ENCODE measurements around the gene UBTFL1.
"Not testable (repeated sequence)": the region's sequence is repeated elsewhere in the genome, so short reads cannot be mapped to it uniquely, and the experiment has no call there.

UBTFL1 gene

GRCh38 chr11:90085650-90086049 is at the start of gene UBTFL1:
Gene UBTFL1 (plus strand): TSS chr11:90085950. CDS start chr11:90085950, 0 bp downstream.
- DNase-seq: not testable (repeated sequence)

GRCh38 chr11:90051591-90052209 is 34.0 kb upstream of the UBTFL1 start:
- DNase-seq: not testable (repeated sequence)

- not testable (repeated sequence) for DNase-seq
These were observed 33.4 kb upstream of the UBTFL1 start for GRCh38 chr11:90052311-90052710.

GRCh38 chr11:90053545-90053944 is 32.2 kb upstream of the UBTFL1 start:
- not testable (repeated sequence) for DNase-seq

- not testable (repeated sequence) for DNase-seq
These were observed 3.0 kb downstream of the UBTFL1 start for GRCh38 chr11:90088731-90089130.

GRCh38 chr11:90095230-90095924 is 9.6 kb downstream of the UBTFL1 start:
- not testable (repeated sequence) for DNase-seq

- not testable (repeated sequence) for DNase-seq
These were observed 12.5 kb downstream of the UBTFL1 start for GRCh38 chr11:90098261-90098660.

- DNase-seq: no peak
These were observed 14.7 kb downstream of the UBTFL1 start for GRCh38 chr11:90100431-90100830.

DNA sequence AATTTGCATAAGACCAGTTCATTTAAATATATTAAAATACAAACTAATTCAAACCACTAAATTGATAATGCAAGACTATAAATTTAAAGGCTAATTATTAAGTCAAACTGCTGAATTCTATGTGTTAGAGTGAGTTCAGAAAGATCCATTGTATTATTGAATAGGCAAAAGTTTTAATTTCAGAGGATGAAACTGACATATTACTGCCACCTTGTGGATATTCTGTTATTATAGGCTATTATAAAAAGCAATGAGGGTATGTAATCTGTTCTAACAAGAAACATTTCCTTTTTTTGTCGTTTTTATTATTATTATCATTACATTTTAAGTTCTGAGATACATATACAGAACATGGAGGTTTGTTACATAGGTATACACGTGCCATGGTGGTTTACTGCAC is 27.8 kb downstream of the UBTFL1 start:
- DNase-seq: no peak

DNA sequence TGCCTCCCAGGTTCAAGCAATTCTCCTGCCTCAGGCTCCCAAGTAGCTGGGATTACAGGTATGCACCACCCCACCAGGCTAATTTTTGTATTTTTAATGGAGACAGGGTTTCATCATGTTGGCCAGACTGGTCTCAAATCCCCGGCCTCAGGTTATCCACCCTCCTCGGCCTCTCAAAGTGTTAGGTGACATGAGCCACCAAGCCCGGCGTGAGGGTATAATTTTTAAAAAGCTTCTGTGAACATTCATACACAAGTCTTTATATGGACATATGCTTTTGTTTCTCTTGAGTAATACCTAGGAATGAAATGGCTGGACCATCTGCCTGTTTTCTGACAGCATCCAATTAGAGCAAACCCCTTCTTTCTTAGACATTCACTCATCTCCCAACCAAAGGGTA is 34.4 kb downstream of the UBTFL1 start:
- no peak for DNase-seq

DNA sequence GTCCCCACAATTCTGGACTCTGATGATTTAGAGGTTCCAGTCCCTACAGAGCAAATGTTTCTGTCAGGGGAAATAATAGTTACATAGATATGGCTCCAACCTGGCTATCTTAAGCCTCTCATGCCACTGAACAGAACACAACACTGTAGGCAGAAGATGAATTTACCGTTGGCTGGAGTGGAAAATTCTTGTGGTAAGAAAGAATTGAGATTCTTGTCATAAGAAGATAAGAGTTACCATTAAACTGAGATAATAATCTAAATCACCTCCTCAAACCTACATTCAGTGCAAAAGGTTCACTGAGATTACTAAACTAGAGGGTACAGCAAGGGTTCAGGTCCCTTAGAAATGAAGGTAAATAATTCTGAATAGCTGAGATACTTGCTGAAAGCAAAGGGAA is 38.6 kb downstream of the UBTFL1 start:
- no peak for DNase-seq

DNA sequence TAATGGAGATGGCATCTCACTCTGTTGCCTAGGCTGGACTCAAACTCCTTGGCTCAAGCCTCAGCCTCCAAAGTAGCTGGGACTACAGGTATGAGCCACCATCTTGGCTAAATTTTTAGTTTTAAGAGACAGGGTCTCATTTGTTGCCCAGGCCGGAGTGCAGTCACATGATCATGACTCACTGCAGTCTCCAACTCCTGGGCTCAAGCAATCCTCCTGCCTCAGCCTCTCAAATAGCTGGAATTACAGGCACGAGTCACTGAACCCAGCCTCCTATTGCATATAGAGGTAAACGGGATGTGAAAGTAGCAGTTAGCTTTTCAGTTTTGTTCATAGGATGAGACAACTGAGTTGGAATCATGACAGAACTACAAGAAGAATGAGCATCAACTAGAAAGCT is 39.2 kb downstream of the UBTFL1 start:
- DNase-seq: no peak

- DNase-seq: no peak
These were observed 48.1 kb downstream of the UBTFL1 start for GRCh38 chr11:90133560-90134477.

GRCh38 chr11:90134478-90135003 is 48.8 kb downstream of the UBTFL1 start, which contains the start of gene NAALAD2:
Gene NAALAD2 (plus strand): TSS chr11:90134663. CDS start chr11:90134759, 96 bp downstream.
- DNase-seq: no peak

- DNase-seq: no peak
These were observed 49.3 kb downstream of the UBTFL1 start for GRCh38 chr11:90135016-90135415.
